ENCODE data around the gene TMC6. TPM values are rescaled to one million over a fixed set of nuclear protein-coding genes. Genes with fewer than 3 reads are reported as not detected.

TMC6 gene
- total and polyA plus RNA-seq, 2 of the 13 experiments (the other 11 are each of a cell fraction or from before 2014, with no cell fraction given) = 48.4 to 99.1 TPM

GRCh38 chr17:78128551-78129350, at the start of gene TMC6 (continued):
- TF ChIP-seq MNT (IDR thresholded peaks at IDR 0.05) (0 out of 2 replicates have a peak, but pooled peaks have one; percentile 30), TEAD2 (CRISPR knock-in tag; IDR thresholded peaks at IDR 0.05) (no peak), ZNF33B (CRISPR knock-in tag; IDR thresholded peaks at IDR 0.05) (no peak), ZNF329 (CRISPR knock-in tag; IDR thresholded peaks at IDR 0.05; ENCODE audit: low read depth) (no peak), TERF1 (CRISPR knock-in tag; IDR thresholded peaks at IDR 0.05) (no peak), ZNF280B (CRISPR knock-in tag; IDR thresholded peaks at IDR 0.05; ENCODE audit: borderline replicate concordance) (no peak; the same call in 1 of the 2 replicates), ZNF251 (CRISPR knock-in tag; IDR thresholded peaks at IDR 0.05) (no peak), FOXA1 (IDR thresholded peaks at IDR 0.05) (no peak), FOXA1 (CRISPR knock-in tag; IDR thresholded peaks at IDR 0.05) (peak; percentile 73), ZNF777 (CRISPR knock-in tag; IDR thresholded peaks at IDR 0.05) (no peak), KDM5A (IDR thresholded peaks at IDR 0.05; ENCODE audit: borderline replicate concordance, low read length) (no peak; the same call in 1 of the 2 replicates), ZNF367 (CRISPR knock-in tag; IDR thresholded peaks at IDR 0.05; ENCODE audit: borderline replicate concordance) (no peak), ZNF766 (CRISPR knock-in tag; IDR thresholded peaks at IDR 0.05; ENCODE audit: borderline replicate concordance) (no peak), TFDP2 (CRISPR knock-in tag; IDR thresholded peaks at IDR 0.05) (no peak), ZNF543 (CRISPR knock-in tag; IDR thresholded peaks at IDR 0.05) (no peak), ARID5B (CRISPR knock-in tag; IDR thresholded peaks at IDR 0.05) (peak; percentile 34; the same call in 1 of the 2 replicates), MAX (IDR thresholded peaks at IDR 0.05) (peak; percentile 68; the same call in 1 of the 2 replicates), CSRNP2 (CRISPR knock-in tag; conservative IDR thresholded peaks at IDR 0.05; ENCODE audit: low read depth) (no peak)

Measured in HepG2 (cell line).